ENCODE results near the gene KCNMA1.

DNA sequence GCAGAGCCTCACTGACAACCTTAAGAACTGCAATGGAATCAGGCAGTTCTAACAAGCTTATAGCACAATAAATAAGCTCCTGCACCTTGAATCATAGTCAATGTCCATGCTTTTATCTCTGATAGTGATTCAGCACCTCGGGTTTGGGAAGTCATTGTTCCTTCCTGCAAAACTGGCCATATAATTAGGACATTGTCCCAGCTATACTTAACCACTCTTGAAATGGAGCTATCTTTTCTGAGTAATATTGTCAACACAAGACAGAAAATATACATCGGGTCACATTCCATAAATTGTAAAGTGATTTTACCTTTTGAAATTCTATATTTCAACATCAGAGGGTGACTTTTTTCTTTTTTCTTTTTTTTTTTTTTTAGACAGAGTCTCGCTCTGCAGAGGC is 682.8 kb downstream of the KCNMA1 start:
- TF ChIP-seq GATA2 (IDR thresholded peaks at IDR 0.05; ENCODE audit: low read depth, low read length) (no peak), GATA3 (IDR thresholded peaks at IDR 0.05; ENCODE audit: low read depth, low read length) (no peak)

All from SH-SY5Y (cell line).